ENCODE measurements around the gene USP10.

GRCh38 chr16:84754956-84755672 lies 55.3 kb downstream of the USP10 start:
- TF ChIP-seq, protein P1, sequence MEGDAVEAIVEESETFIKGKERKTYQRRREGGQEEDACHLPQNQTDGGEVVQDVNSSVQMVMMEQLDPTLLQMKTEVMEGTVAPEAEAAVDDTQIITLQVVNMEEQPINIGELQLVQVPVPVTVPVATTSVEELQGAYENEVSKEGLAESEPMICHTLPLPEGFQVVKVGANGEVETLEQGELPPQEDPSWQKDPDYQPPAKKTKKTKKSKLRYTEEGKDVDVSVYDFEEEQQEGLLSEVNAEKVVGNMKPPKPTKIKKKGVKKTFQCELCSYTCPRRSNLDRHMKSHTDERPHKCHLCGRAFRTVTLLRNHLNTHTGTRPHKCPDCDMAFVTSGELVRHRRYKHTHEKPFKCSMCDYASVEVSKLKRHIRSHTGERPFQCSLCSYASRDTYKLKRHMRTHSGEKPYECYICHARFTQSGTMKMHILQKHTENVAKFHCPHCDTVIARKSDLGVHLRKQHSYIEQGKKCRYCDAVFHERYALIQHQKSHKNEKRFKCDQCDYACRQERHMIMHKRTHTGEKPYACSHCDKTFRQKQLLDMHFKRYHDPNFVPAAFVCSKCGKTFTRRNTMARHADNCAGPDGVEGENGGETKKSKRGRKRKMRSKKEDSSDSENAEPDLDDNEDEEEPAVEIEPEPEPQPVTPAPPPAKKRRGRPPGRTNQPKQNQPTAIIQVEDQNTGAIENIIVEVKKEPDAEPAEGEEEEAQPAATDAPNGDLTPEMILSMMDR (IDR thresholded peaks at IDR 0.05): no peak
- no peak for TF ChIP-seq ZFX (IDR thresholded peaks at IDR 0.05; ENCODE audit: borderline replicate concordance)

Measured in 22Rv1 (cell line).